NCI-H146 treated with DMSO at 0.1 percent for 48 hours (cell line): ENCODE measurements around the gene TAPBPL.
"Not testable (repeated sequence)": the region's sequence is repeated elsewhere in the genome, so short reads cannot be mapped to it uniquely, and the experiment has no call there.

Experiments used
- DNase-seq: peaks from one replicate; lab custom pipeline; 2025; ENCODE audit not compliant: unreplicated experiment; lab: John Stamatoyannopoulos, UW

TAPBPL gene

GRCh38 chr12:6489449-6489848 is 37.6 kb downstream of the TAPBPL start:
- no peak for DNase-seq

- not testable (repeated sequence) for DNase-seq
These were observed 38.8 kb downstream of the TAPBPL start for GRCh38 chr12:6490673-6491072.

DNA sequence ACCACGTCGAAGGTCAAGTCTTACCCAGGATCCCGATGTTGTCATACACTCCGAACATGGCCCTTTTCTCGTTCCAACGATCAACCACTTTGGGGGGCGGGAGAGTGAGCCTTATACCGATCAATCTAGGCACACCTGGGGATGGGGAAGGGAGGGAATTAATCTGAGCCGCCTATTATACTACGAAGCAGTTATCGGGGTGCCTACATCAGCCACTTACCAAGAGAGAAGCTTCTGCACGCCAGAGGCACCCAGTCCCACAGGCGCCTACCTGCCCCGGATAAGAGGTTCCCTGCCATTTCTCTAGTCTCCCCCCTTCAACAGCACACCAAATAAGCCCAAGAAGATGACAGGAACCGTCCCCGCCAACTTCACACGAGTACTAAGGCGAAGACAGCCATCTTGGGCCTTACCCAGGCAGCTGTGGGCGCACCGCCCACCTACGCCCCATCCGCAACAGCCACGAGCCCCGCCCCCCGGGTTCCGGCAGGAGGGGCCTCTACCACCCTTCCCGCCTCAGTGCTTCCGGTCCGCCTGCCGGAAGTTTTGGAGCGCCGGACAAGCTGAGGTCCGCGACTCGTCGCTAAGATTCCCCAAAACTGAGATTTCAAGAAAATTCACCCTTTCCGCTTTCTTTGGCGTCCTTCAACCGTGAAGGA is 41.1 kb downstream of the TAPBPL start, which contains the start of gene MRPL51:
MRPL51 (minus strand) TSS at position 425 of the 659 bp plus-strand sequence; CDS start at position 299, 126 bp downstream.
- peak; percentile 98 for DNase-seq

DNA sequence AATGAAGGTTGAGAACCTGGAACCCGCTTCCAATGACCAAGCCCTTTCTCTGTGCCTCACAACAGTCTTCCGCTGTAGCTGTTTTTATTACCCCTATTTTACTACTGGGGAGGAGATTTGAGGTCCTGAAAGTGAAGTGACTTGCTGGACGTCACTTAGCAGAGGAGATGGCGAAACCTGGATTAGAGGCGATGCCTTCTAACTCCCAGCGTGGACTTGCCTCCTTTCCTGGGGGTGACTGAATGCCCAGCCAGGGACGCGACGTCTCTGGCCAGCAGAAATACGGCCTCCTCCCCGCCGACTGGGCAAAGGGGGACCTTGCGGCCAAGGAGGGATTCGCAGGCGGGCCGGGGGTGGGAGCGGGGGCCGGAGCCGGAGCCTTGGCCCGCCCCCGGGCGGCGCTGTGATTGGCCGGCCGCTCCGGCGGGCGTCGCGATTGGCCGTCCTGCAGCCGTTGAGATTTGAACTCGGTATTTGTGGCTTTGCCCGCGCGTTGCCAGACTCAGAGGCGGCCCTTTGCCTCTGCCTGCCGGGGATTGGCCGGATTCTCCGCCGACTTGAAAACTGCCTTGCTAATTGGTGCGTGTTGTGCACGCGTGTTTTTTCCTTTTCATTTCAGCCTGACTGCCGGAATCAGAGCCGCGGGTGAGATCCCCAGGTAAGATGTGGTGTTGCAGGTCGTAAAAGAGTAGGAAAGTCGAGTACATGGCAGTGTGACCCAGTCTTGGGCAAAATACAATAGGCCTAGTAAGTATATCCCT is 41.8 kb downstream of the TAPBPL start, which contains the start of gene NCAPD2:
NCAPD2 (plus strand) TSS at position 606 of the 761 bp plus-strand sequence. CDS start 997 bp downstream, outside the sequence.
- DNase-seq, result peak; percentile 99

DNA sequence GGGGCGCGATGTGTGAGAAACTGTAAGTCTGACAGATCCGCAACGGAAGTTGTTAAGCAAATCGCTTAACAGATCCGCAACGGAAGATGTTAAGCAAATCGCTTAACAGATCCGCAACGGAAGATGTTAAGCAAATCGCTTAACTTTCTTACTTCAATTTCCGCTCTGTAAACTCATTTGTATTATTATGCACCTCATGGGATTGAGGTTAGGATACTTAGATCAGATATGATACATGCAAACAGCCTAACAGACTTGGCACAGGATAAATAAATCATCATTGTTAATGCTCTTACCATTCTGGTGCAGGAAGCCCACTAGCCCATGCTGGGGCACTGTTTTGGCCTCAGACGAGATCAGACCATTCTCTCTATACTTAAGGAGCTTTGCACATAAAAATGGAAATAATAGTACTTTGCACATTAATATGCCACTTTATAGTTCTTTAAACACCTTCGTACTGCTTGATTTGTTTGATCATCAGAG is 42.5 kb downstream of the TAPBPL start:
- DNase-seq, result no peak

DNA sequence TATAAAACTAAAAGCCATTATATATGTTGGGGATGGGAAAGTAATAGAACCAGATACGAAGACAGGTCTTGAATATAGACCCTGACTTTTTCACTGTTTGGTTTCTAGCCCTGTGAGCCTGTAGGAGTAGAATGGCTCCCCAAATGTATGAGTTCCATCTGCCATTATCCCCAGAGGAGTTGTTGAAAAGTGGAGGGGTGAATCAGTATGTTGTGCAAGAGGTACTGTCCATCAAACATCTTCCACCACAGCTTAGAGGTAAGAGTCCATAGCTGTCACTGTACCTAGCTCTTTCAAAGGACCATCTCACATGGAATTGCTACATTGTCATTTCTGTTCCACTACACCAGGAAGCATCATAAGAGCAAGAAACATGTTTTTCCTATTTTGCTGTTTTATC is 43.1 kb downstream of the TAPBPL start:
- DNase-seq, result no peak

- DNase-seq, result not testable (repeated sequence)
These were observed 45.4 kb downstream of the TAPBPL start for GRCh38 chr12:6497291-6497690.

- no peak for DNase-seq
These were observed 48.6 kb downstream of the TAPBPL start for GRCh38 chr12:6500466-6500865.

DNA sequence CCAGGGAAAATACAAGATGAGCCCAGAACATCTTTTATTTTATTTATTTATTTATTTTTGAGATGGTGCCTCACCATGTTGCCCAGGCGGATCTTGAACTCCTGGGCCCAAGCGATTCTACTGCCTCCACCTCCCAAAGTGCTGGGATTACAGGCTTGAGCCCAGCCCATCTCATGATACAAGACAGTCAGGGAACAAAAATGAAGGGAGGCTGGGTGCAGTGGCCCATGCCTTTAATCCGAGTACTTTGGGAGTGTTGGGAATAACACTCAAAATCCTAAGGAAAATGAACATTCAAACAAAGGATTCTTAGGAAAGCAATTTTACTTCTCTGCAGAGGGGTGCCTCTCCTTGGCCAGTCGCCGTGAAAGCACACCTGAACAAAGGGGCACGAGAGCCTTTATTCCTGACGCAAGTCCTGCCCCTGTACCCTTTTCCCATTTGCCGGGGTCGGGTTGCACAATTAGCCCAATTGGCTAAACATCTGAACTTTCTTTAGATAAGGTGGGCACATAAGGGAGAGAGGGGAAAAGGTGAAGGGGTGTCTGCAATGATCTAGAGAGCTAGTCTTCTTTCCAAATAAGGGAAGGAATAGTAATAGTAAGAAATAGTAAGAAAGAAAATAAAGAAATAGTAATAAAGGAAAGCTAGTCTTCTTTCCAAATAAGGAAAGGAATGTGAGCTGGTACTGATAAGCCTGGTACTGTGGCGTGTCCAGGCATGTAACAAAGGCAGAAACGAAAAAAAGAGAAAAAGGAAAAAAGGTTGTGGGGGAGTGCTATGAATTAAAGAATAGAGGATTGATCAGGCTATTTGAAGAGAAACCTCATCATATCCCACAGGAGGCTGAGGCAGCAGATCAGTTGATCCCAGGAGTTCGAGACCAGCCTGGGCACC is 55.5 kb downstream of the TAPBPL start:
- no peak for DNase-seq

GRCh38 chr12:6508087-6508486 is 56.2 kb downstream of the TAPBPL start:
- DNase-seq, result no peak
